GM12891 (cell line): Measurements from ENCODE around the gene FZR1. TPM values are rescaled to one million over a fixed set of nuclear protein-coding genes. Genes with fewer than 3 reads are reported as not detected.
A peak's percentile ranks its signal among the peaks of the same experiment; 100 is the strongest.

Experiments used
- DNase-seq: peaks from one replicate; pipeline ENCODE4 v3.0.0; 2011; ENCODE audit warnings: low spot score; ENCODE audit not compliant: insufficient read length
- FAIRE-seq: peaks from 2 replicates; lab custom pipeline; 2011; peaks lifted over from hg19 to GRCh38; lab: Jason Lieb, UNC
- PAX5 ChIP-seq: IDR thresholded peaks from 2 replicates; pipeline ENCODE4 v1.6.1; 2011; ENCODE audit warnings: low read length, moderate library complexity, mild to moderate bottlenecking; ENCODE audit not compliant: insufficient read depth, severe bottlenecking
- POLR2A ChIP-seq: IDR thresholded peaks from 2 replicates; pipeline ENCODE4 v1.6.1; 2011; ENCODE audit warnings: low read depth, low read length, control low read depth
- POLR2AphosphoS5 ChIP-seq: IDR thresholded peaks from 2 replicates; pipeline ENCODE4 v1.6.1; 2011; ENCODE audit warnings: low read depth, low read length, control low read depth
- POU2F2 ChIP-seq: IDR thresholded peaks from 2 replicates; pipeline ENCODE4 v1.6.1; 2011; ENCODE audit warnings: low read depth, mild to moderate bottlenecking, control low read depth, low read length, moderate library complexity
- SPI1 ChIP-seq: IDR thresholded peaks from 2 replicates; pipeline ENCODE4 v1.6.1; 2011; ENCODE audit warnings: low read depth, low read length, control low read depth
- TAF1 ChIP-seq: IDR thresholded peaks from 2 replicates; pipeline ENCODE4 v1.6.1; 2011; ENCODE audit warnings: low read depth, low read length, control low read depth
- polyA plus RNA-seq: library from polyadenylated mRNA; unstranded; fragments of >200 nt; gene quantifications from one replicate; pipeline ENCODE4 v1.2.1, GENCODE V29; 2012; ENCODE audit warnings: low read depth, missing spikeins, inconsistent platforms; ENCODE audit not compliant: missing spikeins

Gene FZR1
- 18.0 TPM for polyA plus RNA-seq

DNA sequence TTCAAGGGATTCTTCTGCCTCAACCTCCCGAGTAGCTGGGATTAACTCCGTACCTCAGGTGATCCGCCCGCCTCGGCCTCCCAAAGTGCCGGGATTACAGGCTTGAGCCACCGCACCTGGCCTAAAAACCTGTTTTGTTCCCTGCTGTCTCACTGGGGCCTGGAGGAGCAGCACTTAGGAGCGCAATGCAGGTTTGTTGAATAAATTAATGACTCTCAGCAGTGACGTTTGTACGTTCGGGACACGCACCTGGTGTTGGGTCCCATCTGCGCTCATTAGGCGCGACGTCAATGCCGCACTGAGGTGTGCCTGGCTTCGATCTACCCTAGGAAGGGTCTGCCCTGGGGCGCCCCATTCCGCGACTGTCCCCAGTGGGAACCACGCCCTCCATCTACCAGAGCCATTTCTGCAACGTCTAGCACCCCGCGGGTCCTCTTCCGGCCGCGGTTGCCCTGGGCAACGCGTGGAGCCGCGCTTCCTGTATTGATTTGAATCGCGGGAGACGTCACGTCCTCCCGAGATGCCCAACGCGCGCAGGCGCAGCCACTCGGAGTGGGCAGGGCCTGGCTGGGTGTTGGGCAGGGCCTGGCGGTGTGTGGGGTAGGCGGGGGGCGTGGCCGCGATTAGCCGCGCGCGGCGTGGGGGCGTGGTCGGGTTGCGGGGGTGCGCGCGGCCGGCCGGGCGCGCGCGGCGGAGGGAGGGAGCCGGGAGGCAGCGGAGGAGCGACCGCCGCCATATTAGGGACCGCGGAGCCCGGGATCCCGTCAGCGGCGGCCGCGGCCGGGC lies at the start of gene FZR1:
FZR1 (plus strand) TSS at position 714 of the 786 bp plus-strand sequence. CDS start 16,679 bp downstream, outside the sequence.
- FAIRE-seq (peak; percentile 100), DNase-seq (peak; percentile 99)
- TF ChIP-seq POU2F2, result no peak
- TF ChIP-seq PAX5, result peak; percentile 35
- peak; percentile 63 for TF ChIP-seq POLR2A
- peak; percentile 58 for TF ChIP-seq SPI1
- peak; percentile 68 for TF ChIP-seq POLR2AphosphoS5
- no peak; the same call in 1 of the 2 replicates for TF ChIP-seq TAF1

DNA sequence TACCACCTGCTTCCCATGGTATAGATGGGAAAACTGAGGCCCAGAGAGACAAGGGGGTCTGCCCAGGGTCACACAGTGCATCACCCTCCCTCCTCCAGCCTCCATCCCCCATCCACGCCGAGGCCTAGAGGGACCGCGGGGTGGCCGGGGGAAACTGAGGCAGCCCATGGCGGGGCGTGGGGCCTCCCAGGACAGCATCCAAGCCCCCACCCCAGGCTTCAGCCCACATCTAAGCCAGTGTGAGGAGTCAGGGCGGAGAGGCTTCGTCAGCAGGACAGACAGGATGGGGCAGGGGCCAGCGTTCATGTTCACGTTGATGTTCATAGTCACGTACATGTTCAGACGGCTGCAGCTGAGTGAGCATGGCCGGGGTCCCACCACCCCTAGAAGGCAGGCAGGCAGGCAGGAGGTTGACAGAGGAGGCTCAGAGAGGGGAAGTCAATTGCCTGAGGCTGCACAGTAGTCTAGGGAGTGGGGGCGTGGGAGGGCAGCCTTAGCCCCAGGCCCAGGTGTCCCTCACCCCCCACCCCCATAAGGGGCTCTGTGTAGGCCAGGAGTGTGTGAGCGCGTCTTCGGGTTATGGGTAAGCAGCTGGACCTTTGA lies 49.1 kb upstream of the FZR1 start:
- no peak for DNase-seq
- no peak for FAIRE-seq
- TF ChIP-seq POLR2A, result no peak
- no peak for TF ChIP-seq TAF1
- TF ChIP-seq POLR2AphosphoS5, result no peak
- TF ChIP-seq SPI1, result no peak
- no peak for TF ChIP-seq POU2F2
- no peak for TF ChIP-seq PAX5

DNA sequence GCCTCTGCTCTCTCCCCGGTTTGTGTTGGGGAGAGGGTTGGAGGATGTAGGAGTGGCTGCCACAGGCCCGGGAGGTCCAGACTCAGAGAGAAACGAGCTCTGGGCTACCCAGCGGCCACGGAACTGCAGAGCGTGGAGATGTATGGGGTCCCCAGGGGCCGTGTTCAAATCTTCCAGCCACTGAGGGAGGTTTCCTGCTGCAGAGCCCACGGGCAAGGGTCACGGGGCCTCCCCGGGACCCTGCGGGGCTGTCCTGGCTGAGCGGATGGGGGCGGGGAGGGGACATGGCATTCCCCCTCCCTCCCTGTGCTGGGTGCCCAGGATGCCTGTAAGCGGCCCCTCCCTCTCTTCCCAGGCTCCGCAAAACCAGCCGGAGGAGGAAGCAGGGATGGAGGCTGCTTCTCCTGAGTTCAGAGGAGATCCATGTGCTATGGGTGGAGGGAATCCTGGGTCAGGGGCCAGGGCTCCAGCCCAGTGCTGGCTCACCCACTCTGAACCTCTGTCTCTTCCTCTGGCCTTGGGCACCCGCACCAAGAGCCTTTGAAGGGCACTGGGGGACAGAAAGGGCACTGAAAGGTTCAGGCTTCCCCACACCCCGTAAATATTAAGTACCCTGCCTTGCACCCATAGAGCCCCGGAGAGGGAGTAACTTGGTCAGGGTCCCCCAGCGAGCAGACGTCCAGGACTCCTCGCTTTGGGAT lies 48.4 kb upstream of the FZR1 start:
- DNase-seq (no peak), FAIRE-seq (no peak)
- TF ChIP-seq POLR2A, result no peak
- TF ChIP-seq POU2F2, result no peak
- no peak for TF ChIP-seq TAF1
- TF ChIP-seq PAX5, result no peak
- TF ChIP-seq SPI1, result no peak

DNA sequence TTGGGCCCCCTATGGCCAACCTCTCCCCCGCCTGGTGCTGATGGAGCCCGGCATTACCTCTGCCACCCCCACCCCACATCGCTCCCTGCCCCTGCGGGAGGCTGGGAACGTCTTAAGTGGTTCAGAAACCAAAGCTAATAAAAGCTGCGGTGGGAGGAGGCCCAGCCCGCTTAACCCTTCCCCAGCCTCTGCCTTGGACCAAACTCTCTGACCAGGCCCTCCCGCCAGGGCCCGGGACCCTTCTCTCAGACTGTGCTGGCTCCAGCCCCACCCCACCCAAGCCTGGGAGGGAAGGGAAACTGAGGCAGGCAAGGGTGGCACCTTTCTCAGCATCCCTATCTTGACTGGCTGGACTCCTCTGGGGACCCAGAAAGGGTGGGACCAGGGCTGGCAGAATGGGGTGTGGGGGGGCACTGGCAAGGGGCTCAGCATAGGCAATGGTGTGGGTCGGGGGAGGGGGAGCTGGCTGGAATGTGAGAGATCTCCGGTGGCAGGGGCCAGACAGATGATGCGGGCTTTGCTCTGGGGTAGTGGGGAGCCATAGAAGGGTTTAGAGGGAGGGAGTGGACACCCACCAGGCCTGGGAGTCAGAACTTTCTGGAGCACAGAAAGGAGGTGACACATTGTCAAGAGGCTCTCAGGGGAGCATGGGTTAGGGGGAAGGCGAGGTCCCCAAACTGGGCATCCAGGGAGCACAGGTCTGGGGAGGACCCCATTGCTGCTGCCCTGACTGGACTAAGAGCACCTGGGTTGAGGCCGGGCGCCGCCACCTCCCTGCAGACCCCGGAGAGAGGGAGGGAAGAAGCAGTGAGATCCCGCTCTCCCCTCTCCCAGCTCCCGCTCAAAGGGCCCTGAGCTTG lies 47.7 kb upstream of the FZR1 start:
- TF ChIP-seq POLR2A, result no peak
- TF ChIP-seq SPI1, result no peak
- TF ChIP-seq POU2F2, result no peak
- no peak for TF ChIP-seq POLR2AphosphoS5
- no peak for TF ChIP-seq TAF1
- no peak for TF ChIP-seq PAX5
- DNase-seq (no peak), FAIRE-seq (no peak)

DNA sequence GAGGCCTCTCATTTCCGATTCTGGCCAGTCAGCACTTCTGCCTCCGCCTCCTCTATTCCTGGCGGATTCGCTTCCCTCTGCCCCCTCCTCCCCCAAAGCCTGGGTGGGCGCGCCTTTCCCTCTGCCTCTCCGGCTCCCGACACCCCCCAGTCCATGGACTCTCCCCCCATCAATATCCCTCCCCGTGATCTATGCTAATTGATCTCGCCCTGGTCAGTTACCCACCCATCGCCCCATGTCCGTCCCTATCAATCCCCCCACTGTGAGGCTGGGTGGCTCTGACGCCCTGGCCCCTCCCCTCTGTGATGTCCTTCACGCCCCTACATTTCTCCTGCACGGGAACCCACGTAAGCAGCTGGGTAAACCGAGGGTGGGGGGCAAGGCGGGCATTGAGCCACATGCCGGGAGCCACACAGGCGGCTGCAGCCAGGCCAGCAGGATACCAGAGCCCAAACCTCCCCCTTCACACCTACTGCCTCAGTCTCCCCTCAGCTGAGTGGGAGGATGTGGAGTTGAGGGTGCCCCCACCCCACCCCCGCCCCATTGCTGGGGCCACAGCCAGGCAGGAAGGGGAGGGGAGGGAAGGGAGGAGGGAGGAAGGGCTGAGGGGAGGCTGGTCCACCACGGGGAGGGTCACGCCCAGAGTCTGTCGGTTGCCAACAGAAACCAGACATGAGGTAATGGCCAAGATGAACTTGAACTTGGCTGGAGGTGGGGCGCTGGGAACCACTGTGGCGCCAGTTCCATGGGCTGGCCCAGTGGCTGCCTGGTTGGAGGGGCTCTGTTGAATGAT lies 46.8 kb upstream of the FZR1 start:
- FAIRE-seq (no peak), DNase-seq (no peak)
- TF ChIP-seq POU2F2 (no peak), POLR2A (no peak), POLR2AphosphoS5 (no peak), SPI1 (no peak), PAX5 (no peak), TAF1 (no peak)

DNA sequence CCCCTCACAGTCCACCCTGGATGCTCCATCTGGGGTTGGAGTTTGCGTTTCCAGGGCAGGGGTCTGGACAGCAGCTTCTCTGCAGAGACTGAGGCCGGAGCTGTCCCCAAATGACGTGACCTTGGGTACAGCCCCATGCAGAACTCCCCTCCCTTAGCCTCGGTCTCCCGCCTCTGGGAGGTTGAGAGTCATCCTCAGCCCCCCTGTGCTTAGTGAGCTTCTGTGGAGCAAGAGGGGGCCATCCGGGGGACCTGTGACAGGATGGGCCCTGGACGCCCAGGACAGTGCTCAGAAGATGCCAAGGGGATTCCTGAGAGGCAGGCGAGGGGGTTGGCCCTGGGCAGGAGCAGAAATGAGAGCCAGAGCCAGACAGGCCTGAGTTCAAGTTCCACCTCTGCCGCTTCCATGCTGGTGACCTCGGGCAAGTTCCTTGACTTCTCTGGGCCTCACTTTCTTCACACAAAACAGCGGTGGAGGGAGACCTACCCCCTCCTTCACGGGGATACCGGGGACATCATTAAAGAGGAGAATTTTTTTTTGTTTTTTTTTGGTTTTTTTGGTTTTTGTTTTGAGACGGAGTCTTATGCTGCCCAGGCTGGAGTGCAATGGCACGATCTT lies 46.0 kb upstream of the FZR1 start:
- TF ChIP-seq PAX5, result no peak
- no peak for TF ChIP-seq POLR2A
- no peak for TF ChIP-seq POU2F2
- TF ChIP-seq SPI1, result no peak
- TF ChIP-seq POLR2AphosphoS5, result no peak
- TF ChIP-seq TAF1, result no peak
- DNase-seq (no peak), FAIRE-seq (no peak)

DNA sequence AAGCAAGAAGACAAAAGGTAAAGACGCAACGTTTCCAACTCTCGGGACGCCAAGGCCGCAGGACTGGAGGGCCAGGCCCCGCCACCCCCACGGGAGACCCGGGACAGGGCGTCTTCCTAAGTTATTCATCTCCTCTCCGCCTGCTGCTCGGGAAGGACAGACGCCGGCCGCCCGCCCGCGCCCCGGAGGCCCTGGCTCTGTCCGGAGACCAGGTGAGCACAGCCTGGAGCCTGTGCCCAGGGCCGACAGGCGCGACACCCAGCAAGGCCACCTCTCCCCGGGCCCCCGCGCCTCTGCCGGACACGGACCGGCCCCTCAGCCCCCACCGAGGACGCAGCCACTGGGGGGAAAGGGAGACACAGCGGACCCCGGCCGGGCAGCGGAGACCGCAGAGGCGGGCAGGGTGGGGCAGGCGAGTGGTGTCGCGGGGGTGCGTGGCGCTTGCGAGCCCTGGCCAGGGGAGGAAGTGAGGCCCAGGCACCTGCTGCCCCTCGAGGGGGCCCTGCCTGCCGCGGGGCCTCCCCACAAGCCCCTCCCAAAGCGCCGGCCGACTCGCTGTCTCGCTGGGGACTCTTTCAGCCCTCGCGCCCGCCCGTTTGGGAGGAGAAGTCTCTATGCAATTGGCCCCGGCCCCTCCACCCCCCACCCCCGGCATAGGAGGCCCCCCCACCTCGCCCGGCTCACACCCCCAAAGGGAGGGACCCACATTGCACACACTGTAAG lies 43.0 kb upstream of the FZR1 start:
- FAIRE-seq (no peak), DNase-seq (no peak)
- no peak for TF ChIP-seq PAX5
- no peak for TF ChIP-seq TAF1
- no peak for TF ChIP-seq POLR2AphosphoS5
- no peak for TF ChIP-seq SPI1
- no peak for TF ChIP-seq POU2F2
- TF ChIP-seq POLR2A, result no peak
